Measurements from ENCODE around the gene PICK1. TPM values are rescaled to one million over a fixed set of nuclear protein-coding genes. Genes with fewer than 3 reads are reported as not detected.
"Not testable (repeated sequence)": the region's sequence is repeated elsewhere in the genome, so short reads cannot be mapped to it uniquely, and the experiment has no call there.

PICK1 gene
- total RNA-seq, 2 donors from 2014 or later = 33.9 to 56.2 TPM

GRCh38 chr22:38035530-38035885 lies 21.7 kb upstream of the PICK1 start:
- Histone ChIP-seq H3K27ac (no peak overlapping the region), H3K27me3 (replicated peaks; ENCODE audit: insufficient read depth) (no peaks in the 10 kb centered on the region), H3K4me3 (no peak overlapping the region), H3K4me1 (ENCODE audit: control insufficient read depth in 1 of 2, low read depth in 2 of 2) (peaks cover 15 to 35% of the 10 kb centered on the region in 2 donors), H3K36me3 (no peaks in the 10 kb centered on the region), H3K9me3 (no peaks in the 10 kb centered on the region)
- ATAC-seq (ENCODE audit: insufficient number of reproducible peaks, low FRiP score, low read depth) (no peak), DNase-seq (ENCODE audit: low spot score) (no peak)
- no peak for TF ChIP-seq CTCF (IDR thresholded peaks at IDR 0.05)

GRCh38 chr22:38036392-38037062 lies 20.7 kb upstream of the PICK1 start:
- H3K27ac ChIP-seq = no peak overlapping the region
- no peaks in the 10 kb centered on the region for H3K36me3 ChIP-seq
- no peak overlapping the region for H3K4me3 ChIP-seq
- H3K27me3 ChIP-seq (replicated peaks; ENCODE audit: insufficient read depth) = no peaks in the 10 kb centered on the region
- no peak for ATAC-seq (ENCODE audit: insufficient number of reproducible peaks, low FRiP score, low read depth)
- DNase-seq (ENCODE audit: low spot score) = no peak
- no peak for TF ChIP-seq CTCF (IDR thresholded peaks at IDR 0.05)
- H3K4me1 ChIP-seq (ENCODE audit: control insufficient read depth in 1 of 2, low read depth in 2 of 2) = peaks cover 15 to 35% of the 10 kb centered on the region in 2 donors
- H3K9me3 ChIP-seq = no peaks in the 10 kb centered on the region

- H3K27me3 ChIP-seq (replicated peaks; ENCODE audit: insufficient read depth); H3K9me3 ChIP-seq; DNase-seq (ENCODE audit: low spot score); ATAC-seq (ENCODE audit: insufficient number of reproducible peaks, low FRiP score, low read depth); H3K36me3 ChIP-seq; H3K27ac ChIP-seq; H3K4me3 ChIP-seq: not testable (repeated sequence)
- peaks cover 15 to 35% of the 10 kb centered on the region in 2 donors for H3K4me1 ChIP-seq (ENCODE audit: control insufficient read depth in 1 of 2, low read depth in 2 of 2)
Measured at GRCh38 chr22:38037367-38038150, 19.6 kb upstream of the PICK1 start.

- Histone ChIP-seq H3K4me3 (no peak overlapping the region), H3K4me1 (ENCODE audit: control insufficient read depth in 1 of 2, low read depth in 2 of 2) (peaks cover 12 to 31% of the 10 kb centered on the region in 2 donors), H3K9me3 (no peaks in the 10 kb centered on the region), H3K27me3 (replicated peaks; ENCODE audit: insufficient read depth) (no peaks in the 10 kb centered on the region), H3K27ac (peak overlapping the region in 1 of 2 donors; percentile 76), H3K36me3 (no peaks in the 10 kb centered on the region)
- no peak for DNase-seq (ENCODE audit: low spot score)
- ATAC-seq (ENCODE audit: insufficient number of reproducible peaks, low FRiP score, low read depth) = no peak
- TF ChIP-seq CTCF (IDR thresholded peaks at IDR 0.05) = no peak
Measured at GRCh38 chr22:38038426-38038825, 18.8 kb upstream of the PICK1 start.

GRCh38 chr22:38038890-38039812 lies 18.1 kb upstream of the PICK1 start:
- H3K27me3 ChIP-seq (replicated peaks; ENCODE audit: insufficient read depth) = no peaks in the 10 kb centered on the region
- peak overlapping the region; percentile 57 for H3K4me3 ChIP-seq
- no peaks in the 10 kb centered on the region for H3K36me3 ChIP-seq
- TF ChIP-seq CTCF (IDR thresholded peaks at IDR 0.05) = no peak
- no peak for ATAC-seq (ENCODE audit: insufficient number of reproducible peaks, low FRiP score, low read depth)
- no peak for DNase-seq (ENCODE audit: low spot score)
- H3K9me3 ChIP-seq = no peaks in the 10 kb centered on the region
- peaks cover 5 to 24% of the 10 kb centered on the region in 2 donors for H3K4me1 ChIP-seq (ENCODE audit: control insufficient read depth in 1 of 2, low read depth in 2 of 2)
- H3K27ac ChIP-seq = peak overlapping the region; percentile 47 to 76
